ENCODE measurements around the gene ELMO1. TPM values are rescaled to one million over a fixed set of nuclear protein-coding genes. Genes with fewer than 3 reads are reported as not detected.
A peak's percentile ranks its signal among the peaks of the same experiment; 100 is the strongest.

Gene ELMO1
- total and polyA plus RNA-seq, 8 donors = 3.0 to 20.6 (median 6.6) TPM

DNA sequence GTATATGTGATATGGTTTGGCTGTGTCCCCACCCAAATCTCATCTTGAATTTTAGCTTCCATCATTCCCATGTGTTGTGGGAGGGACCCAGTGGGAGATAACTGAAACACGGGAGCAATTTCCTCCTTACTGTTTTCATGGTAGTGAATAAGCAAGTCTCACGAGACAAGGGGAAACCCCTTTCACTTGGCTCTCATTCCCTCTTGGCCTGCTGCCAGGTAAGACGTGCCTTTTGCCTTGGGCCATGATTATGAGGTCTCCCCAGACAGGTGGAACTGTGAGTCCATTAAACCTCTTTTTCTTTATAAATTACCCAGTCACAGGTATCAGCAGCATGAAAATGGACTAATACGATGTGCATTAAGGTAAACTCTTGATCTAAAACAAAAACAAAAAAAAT, 367.2 kb downstream of the ELMO1 start:
- no peak overlapping the region for H3K27ac ChIP-seq
- FAIRE-seq = no peak
- TF ChIP-seq, protein P1, sequence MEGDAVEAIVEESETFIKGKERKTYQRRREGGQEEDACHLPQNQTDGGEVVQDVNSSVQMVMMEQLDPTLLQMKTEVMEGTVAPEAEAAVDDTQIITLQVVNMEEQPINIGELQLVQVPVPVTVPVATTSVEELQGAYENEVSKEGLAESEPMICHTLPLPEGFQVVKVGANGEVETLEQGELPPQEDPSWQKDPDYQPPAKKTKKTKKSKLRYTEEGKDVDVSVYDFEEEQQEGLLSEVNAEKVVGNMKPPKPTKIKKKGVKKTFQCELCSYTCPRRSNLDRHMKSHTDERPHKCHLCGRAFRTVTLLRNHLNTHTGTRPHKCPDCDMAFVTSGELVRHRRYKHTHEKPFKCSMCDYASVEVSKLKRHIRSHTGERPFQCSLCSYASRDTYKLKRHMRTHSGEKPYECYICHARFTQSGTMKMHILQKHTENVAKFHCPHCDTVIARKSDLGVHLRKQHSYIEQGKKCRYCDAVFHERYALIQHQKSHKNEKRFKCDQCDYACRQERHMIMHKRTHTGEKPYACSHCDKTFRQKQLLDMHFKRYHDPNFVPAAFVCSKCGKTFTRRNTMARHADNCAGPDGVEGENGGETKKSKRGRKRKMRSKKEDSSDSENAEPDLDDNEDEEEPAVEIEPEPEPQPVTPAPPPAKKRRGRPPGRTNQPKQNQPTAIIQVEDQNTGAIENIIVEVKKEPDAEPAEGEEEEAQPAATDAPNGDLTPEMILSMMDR (IDR thresholded peaks at IDR 0.05) = no peak

DNA sequence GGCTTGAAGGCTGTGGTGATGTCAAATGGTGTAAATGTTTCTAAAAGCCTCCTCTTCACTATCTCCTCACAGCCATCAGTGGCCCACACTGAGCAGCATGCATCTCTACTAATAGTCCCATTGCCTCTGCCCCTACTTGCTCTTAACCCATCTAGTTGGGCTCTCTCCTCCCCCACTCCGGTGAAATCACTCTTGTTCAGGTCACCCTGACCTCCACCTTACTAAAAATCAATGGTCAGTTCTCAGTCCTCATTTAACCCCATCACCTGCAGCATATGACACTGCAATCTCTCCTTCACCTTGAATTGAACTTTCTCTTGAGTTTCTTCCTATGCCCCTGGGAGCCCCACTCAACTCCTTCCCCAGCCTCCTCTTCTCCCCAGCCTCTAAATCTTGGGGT, 369.2 kb downstream of the ELMO1 start:
- Histone ChIP-seq H3K27ac (no peak overlapping the region), H3K4me3 (no peak overlapping the region), H3K27me3 (no peaks in the 10 kb centered on the region), H3K36me3 (no peaks in the 10 kb centered on the region), H3K9me3 (no peaks in the 10 kb centered on the region), H3K4me1 (peaks cover 0 to 3% (median 0%) of the 10 kb centered on the region in 3 donors)
- TF ChIP-seq, protein P1 (IDR thresholded peaks at IDR 0.05) = no peak
- 56 to 70% methylated on average over 1 of the region's 1 CpG for WGBS, 2 donors
- intact Hi-C loops (cut with DNase I) = no loop called here
- FAIRE-seq (no peak), ATAC-seq (no peak), DNase-seq (no peak)

More for the DNA sequence above, 367.2 kb downstream of the ELMO1 start:
- Histone ChIP-seq H3K36me3 (no peaks in the 10 kb centered on the region), H3K4me3 (no peak overlapping the region), H3K27me3 (no peaks in the 10 kb centered on the region), H3K4me1 (peaks cover 0 to 3% (median 0%) of the 10 kb centered on the region in 3 donors), H3K9me3 (no peaks in the 10 kb centered on the region)
- WGBS, 2 donors = 21 to 24% methylated on average over 4 of the region's 4 CpGs
- peak in 2 of 4 donors; percentile 15 to 55 for ATAC-seq
- DNase-seq = peak in 4 of 6 donors; percentile 11 to 40 (median 30)
- intact Hi-C loops (cut with DNase I) = no loop called here

DNA sequence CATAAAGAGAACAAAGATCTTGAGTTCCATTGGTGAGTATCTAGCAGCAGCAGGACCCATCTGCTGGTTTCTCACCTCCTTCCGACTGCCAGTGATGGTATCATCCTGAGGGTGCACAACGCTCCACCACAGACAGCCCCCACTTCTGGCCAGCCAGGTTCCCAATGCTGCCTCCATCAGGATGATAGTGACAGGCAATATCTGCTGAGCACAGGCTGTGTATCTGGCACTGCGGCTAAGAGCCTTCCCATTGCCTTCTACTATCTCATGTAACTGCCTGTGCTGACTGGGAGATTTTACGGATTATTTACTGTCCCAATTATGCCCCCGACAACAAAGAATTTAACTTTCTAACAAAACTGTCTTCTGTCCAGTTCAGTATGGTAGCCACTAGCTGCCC, 372.0 kb downstream of the ELMO1 start:
- FAIRE-seq = no peak
- no peaks in the 10 kb centered on the region for H3K4me1 ChIP-seq

DNA sequence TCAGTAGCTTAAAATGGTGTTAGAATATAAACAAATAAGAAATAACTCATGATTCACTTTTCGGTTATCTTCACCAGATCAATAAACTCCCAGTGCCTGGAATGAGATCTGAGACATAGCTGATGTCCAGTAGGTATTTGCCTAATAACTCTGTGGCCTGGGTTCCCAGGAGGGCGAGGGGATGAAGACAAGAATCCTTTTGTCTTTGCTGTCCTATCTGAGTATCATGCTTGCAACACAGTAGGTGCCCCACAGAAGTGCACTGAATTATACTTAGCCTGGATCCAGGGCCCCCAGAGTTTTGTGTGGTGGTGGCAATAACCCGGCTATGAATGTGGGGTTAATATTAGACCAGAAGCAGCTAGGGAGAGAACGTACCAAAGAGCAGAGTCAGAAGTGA, 374.3 kb downstream of the ELMO1 start:
- intact Hi-C loops (cut with DNase I) = no loop called here
- peak overlapping the region in 1 of 4 donors; percentile 17 for H3K27ac ChIP-seq
- no peaks in the 10 kb centered on the region for H3K9me3 ChIP-seq
- no peak overlapping the region for H3K4me3 ChIP-seq
- no peaks in the 10 kb centered on the region for H3K36me3 ChIP-seq
- ATAC-seq (peak in 2 of 4 donors; percentile 12 to 70), FAIRE-seq (no peak), DNase-seq (no peak)
- WGBS, 2 donors = 56 to 59% methylated on average over 4 of the region's 4 CpGs
- TF ChIP-seq, protein P1 (IDR thresholded peaks at IDR 0.05) = no peak
- no peaks in the 10 kb centered on the region for H3K4me1 ChIP-seq
- H3K27me3 ChIP-seq = no peaks in the 10 kb centered on the region

More for the DNA sequence above, 372.0 kb downstream of the ELMO1 start:
- DNase-seq (no peak), ATAC-seq (no peak)
- H3K36me3 ChIP-seq = no peaks in the 10 kb centered on the region
- H3K27me3 ChIP-seq = no peaks in the 10 kb centered on the region
- TF ChIP-seq, protein P1 (IDR thresholded peaks at IDR 0.05) = no peak
- H3K4me3 ChIP-seq = no peak overlapping the region
- intact Hi-C loops (cut with DNase I) = no loop called here
- WGBS, 2 donors = 92 to 95% methylated on average over 5 of the region's 5 CpGs
- H3K9me3 ChIP-seq = no peaks in the 10 kb centered on the region
- H3K27ac ChIP-seq = no peak overlapping the region

DNA sequence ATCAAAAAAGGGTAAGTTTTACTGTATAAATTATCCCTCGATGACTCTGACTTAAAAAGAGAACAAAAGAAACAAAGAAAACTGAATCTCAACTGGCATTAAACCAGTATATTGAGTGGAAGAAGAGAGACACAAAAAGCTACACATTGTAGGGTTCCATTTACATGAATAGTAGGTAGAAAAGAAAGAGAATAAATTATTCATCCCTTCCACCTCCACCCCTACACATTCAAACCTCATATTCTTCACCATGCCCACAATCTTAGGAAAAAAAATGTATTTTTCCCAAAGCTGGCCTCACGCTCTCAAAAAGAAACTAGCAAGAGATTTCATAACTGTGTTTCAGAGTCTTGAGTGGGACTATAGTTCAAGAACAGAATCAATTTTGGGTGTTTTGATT, 377.5 kb downstream of the ELMO1 start:
- H3K27me3 ChIP-seq = no peaks in the 10 kb centered on the region
- no peak overlapping the region for H3K4me3 ChIP-seq
- TF ChIP-seq, protein P1 (IDR thresholded peaks at IDR 0.05) = no peak
- no peaks in the 10 kb centered on the region for H3K36me3 ChIP-seq
- DNase-seq (no peak), FAIRE-seq (no peak), ATAC-seq (no peak)
- no peak overlapping the region for H3K27ac ChIP-seq
- 77 to 89% methylated on average over 2 of the region's 2 CpGs for WGBS, 2 donors
- H3K9me3 ChIP-seq = no peaks in the 10 kb centered on the region
- intact Hi-C loops (cut with DNase I) = no loop called here
- H3K4me1 ChIP-seq = no peaks in the 10 kb centered on the region

Measured in pancreas (tissue), 10 donors.